Glutamatergic neuron (in vitro differentiated cells): ENCODE results near the gene SLF2. TPM values are rescaled to one million over a fixed set of nuclear protein-coding genes. Genes with fewer than 3 reads are reported as not detected.
A peak's percentile ranks its signal among the peaks of the same experiment; 100 is the strongest.

ENCODE experiments used
- DNase-seq: peaks from one replicate; pipeline ENCODE4 v3.0.0; 2022
- H3K27ac Mint-ChIP-seq: one replicate; pipeline ENCODE4 v1.8.0; 2020; ENCODE audit warnings: mild to moderate bottlenecking, mixed read lengths, inconsistent platforms; ENCODE audit not compliant: unreplicated experiment
- H3K27me3 Mint-ChIP-seq: one replicate; pipeline ENCODE4 v1.8.0; 2020; ENCODE audit warnings: mild to moderate bottlenecking, moderate library complexity, mixed read lengths, inconsistent platforms; ENCODE audit not compliant: unreplicated experiment
- H3K36me3 Mint-ChIP-seq: one replicate; pipeline ENCODE4 v1.8.0; 2020; ENCODE audit warnings: mild to moderate bottlenecking, mixed read lengths, inconsistent platforms; ENCODE audit not compliant: unreplicated experiment
- H3K4me1 Mint-ChIP-seq: one replicate; pipeline ENCODE4 v1.8.0; 2020; ENCODE audit warnings: mild to moderate bottlenecking, low read depth, mixed read lengths, inconsistent platforms; ENCODE audit not compliant: unreplicated experiment
- H3K4me3 Mint-ChIP-seq: one replicate; pipeline ENCODE4 v1.8.0; 2020; ENCODE audit warnings: mild to moderate bottlenecking, mixed read lengths, inconsistent platforms; ENCODE audit not compliant: unreplicated experiment
- H3K9me3 Mint-ChIP-seq: one replicate; pipeline ENCODE4 v1.8.0; 2020; ENCODE audit warnings: mild to moderate bottlenecking, moderate library complexity, mixed read lengths, inconsistent platforms; ENCODE audit not compliant: unreplicated experiment
- total RNA-seq: library from RNA; stranded (reverse); fragmentation: NEBNext Ultra II Directional; extraction: Animal tissue kit (Norgen Biotek cat#: 25700); gene quantifications from one replicate; pipeline ENCODE4 v1.2.1, GENCODE V29; 2021; ENCODE audit not compliant: unreplicated experiment
- TF ChIP-seq, protein P1 (sequence below): fragments of 200-600 bp; sonication (generic); IDR thresholded peaks from one replicate; pipeline ENCODE4 v1.5.0; 2021; ENCODE audit not compliant: partially characterized antibody, unreplicated experiment

Gene SLF2
- total RNA-seq, 1 donor from 2014 or later, result 35.9 TPM

DNA sequence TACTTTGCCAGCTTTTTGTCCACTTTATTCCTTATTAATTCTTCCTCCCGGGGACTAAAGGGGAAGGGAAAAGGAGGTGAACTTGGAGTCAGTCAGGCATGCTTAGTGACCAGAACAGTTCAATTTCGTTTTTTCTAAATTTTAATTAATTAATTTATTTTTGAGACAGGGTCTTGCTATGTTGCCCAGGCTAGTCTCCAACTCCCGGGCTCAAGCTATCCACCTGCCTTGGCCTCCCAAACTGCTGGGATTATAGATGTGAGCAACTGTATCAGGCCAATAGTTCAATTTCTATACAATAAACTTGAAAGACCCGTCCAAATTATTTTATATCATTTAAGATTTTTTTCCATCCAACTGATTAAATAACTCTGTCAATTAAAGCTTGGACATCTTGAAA, 1.3 kb upstream of the SLF2 start:
- Mint-ChIP-seq H3K9me3 (peaks cover 9% of the 10 kb centered on the region), H3K4me1 (peaks cover 37% of the 10 kb centered on the region), H3K36me3 (no peaks in the 10 kb centered on the region), H3K27ac (peak overlapping the region; percentile 97), H3K27me3 (peaks cover 10% of the 10 kb centered on the region), H3K4me3 (peak overlapping the region; percentile 82)
- TF ChIP-seq, protein P1, sequence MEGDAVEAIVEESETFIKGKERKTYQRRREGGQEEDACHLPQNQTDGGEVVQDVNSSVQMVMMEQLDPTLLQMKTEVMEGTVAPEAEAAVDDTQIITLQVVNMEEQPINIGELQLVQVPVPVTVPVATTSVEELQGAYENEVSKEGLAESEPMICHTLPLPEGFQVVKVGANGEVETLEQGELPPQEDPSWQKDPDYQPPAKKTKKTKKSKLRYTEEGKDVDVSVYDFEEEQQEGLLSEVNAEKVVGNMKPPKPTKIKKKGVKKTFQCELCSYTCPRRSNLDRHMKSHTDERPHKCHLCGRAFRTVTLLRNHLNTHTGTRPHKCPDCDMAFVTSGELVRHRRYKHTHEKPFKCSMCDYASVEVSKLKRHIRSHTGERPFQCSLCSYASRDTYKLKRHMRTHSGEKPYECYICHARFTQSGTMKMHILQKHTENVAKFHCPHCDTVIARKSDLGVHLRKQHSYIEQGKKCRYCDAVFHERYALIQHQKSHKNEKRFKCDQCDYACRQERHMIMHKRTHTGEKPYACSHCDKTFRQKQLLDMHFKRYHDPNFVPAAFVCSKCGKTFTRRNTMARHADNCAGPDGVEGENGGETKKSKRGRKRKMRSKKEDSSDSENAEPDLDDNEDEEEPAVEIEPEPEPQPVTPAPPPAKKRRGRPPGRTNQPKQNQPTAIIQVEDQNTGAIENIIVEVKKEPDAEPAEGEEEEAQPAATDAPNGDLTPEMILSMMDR, result no peak
- no peak for DNase-seq

DNA sequence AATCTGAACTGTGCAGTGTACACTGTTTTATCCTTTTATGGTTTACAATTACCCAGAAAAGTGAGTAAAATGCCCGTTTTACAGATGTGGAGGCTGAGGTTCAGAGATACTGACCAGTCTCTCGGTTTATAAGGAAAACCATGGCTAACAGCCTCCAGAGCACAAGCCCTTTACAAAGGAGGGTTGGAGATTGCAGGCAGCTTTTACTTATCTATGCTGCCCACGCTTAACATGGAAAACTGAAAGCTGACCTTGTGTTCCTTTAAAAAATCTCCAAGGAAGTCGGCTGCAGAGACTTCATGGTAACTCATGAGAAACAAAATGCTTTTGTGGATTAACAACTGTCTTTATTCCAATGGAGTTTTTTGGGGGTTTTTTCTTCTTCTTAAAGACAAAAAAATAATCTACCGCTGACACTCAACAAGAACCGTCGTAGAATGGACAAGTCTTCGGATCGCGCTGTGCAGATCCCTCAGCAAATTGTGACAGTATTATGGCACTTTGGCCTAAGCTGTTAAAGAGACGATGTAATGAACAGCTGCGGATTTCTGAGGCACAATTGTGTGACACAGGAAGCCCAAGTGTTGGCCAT, 654 bp upstream of the SLF2 start:
- Mint-ChIP-seq H3K27me3 (peaks cover 12% of the 10 kb centered on the region), H3K4me1 (peaks cover 43% of the 10 kb centered on the region), H3K36me3 (no peaks in the 10 kb centered on the region), H3K9me3 (peaks cover 13% of the 10 kb centered on the region), H3K27ac (peak overlapping the region; percentile 97), H3K4me3 (peak overlapping the region; percentile 82)
- DNase-seq, result no peak
- TF ChIP-seq, protein P1, result no peak

DNA sequence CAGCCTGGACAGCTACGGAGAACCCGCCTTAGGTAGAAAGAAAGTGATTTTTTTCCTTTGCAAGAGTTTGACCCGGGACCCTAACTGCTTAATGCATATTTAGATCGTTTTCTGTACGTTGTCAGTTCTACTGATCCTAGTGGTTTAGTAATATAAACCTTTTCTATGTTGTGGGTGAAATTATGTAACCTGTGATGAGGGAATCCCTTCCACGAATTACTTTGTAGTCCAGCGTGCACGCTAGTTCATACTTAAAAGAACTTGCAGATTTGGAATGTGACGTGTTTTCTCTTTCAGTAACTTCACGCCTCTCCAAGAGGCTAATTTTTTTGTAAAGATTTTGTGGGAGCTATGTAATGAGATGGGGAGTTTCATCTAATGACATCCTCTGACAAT, 705 bp downstream of the SLF2 start:
- TF ChIP-seq, protein P1, result no peak
- Mint-ChIP-seq H3K27me3 (peaks cover 12% of the 10 kb centered on the region), H3K4me3 (peak overlapping the region; percentile 97), H3K9me3 (peaks cover 13% of the 10 kb centered on the region), H3K27ac (peak overlapping the region; percentile 95), H3K36me3 (no peaks in the 10 kb centered on the region), H3K4me1 (peaks cover 38% of the 10 kb centered on the region)
- no peak for DNase-seq

DNA sequence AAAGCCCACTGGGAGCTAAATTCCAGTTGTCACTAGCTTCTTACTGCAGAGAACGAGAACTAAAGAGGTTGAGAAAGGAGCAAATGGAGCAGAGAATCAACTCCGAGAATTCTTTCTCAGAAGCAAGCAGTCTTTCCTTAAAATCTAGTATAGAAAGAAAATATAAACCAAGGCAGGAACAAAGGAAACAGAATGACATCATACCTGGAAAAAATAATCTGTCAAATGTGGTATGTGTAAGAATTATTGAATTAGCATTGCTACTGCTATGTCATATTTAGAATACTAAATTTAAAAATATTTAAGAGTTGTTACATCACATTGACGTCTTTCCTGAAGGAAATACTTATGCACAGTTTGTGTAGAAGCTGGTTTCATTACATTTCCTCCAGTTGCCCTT, 4.3 kb downstream of the SLF2 start:
- peaks cover 20% of the 10 kb centered on the region for H3K4me1 Mint-ChIP-seq
- peak overlapping the region; percentile 85 for H3K27ac Mint-ChIP-seq
- H3K27me3 Mint-ChIP-seq, result peaks cover 12% of the 10 kb centered on the region
- H3K36me3 Mint-ChIP-seq, result no peaks in the 10 kb centered on the region
- H3K9me3 Mint-ChIP-seq, result peaks cover 12% of the 10 kb centered on the region
- TF ChIP-seq, protein P1, result no peak
- H3K4me3 Mint-ChIP-seq, result peak overlapping the region; percentile 72
- DNase-seq, result no peak

DNA sequence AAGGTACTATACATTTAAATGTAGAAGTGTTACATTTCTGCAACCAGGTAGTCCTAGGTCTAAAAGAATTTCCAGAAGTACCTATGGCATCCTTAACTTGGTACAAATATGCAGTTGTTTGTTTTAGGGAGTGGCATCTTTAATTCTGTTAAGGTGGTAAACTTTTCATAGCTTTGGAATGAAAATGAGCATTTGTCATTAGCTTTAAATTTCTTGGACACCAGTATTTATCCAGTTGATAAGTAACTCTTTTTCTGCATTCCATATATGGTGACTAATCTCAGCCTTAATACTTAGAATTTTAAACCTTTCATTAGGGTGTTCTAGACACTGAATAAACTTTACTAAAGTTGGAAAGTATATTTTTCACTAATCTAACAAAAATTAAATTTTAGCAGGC, 10.8 kb downstream of the SLF2 start:
- Mint-ChIP-seq H3K27ac (no peak overlapping the region), H3K36me3 (no peaks in the 10 kb centered on the region), H3K4me3 (no peak overlapping the region), H3K9me3 (no peaks in the 10 kb centered on the region), H3K4me1 (no peaks in the 10 kb centered on the region), H3K27me3 (no peaks in the 10 kb centered on the region)
- TF ChIP-seq, protein P1, result no peak
- DNase-seq, result no peak
